K562 (cell line): Measurements from ENCODE around the gene FMNL3. TPM values are rescaled to one million over a fixed set of nuclear protein-coding genes. Genes with fewer than 3 reads are reported as not detected.

Source experiments
- DPF2 ChIP-seq: fragments of 450-650 bp; IDR thresholded peaks from 2 replicates; pipeline ENCODE4 v1.6.1; 2016
- EP300 ChIP-seq: IDR thresholded peaks from 2 replicates; pipeline ENCODE4 v1.6.1; 2012; ENCODE audit warnings: low read length, improper control_type of control experiment
- FOSL1 ChIP-seq: fragments of 200-800 bp; sonication (Bioruptor generic); conservative IDR thresholded peaks from 2 replicates; pipeline ENCODE4 v1.6.1; 2016; ENCODE audit warnings: missing genetic modification characterization, missing compliant biosample characterization
- FOXK2 ChIP-seq, 2 experiments: fragments of 450-650 bp; IDR thresholded peaks in 1 of 2; conservative IDR thresholded peaks in 1 of 2; 2 replicates each; pipeline ENCODE4 v1.6.1; 2016; ENCODE audit warnings: low read depth in 2 of 2, mild to moderate bottlenecking in 1 of 2
- polyA plus RNA-seq, 8 experiments: library from polyadenylated mRNA; depleted of rRNA in 4 of 8; stranded (reverse) in 5 of 8; unstranded in 3 of 8; fragments of >200 nt; fragmentation: Nextera tagmentation in 2 of 8; fragmentation: Illumina TruSeq in 1 of 8; extraction: Ambion mirVana in 2 of 8; extraction: Trizol in 1 of 8; gene quantifications; 2 replicates each; pipeline versions ENCODE4 v1.2.1 to v1.2.3, GENCODE V29; 2011 to 2014; ENCODE audit warnings: inconsistent platforms in 1 of 8, missing spikeins in 1 of 8
- total RNA-seq, 7 experiments: library from RNA; depleted of rRNA in 6 of 7; stranded (reverse); fragments of >200 nt in 6 of 7; fragmentation: Illumina TruSeq in 2 of 7; extraction: Trizol in 2 of 7; gene quantifications; 2 replicates each; pipeline versions ENCODE4 v1.2.1 to v1.2.3, GENCODE V29; 2011 to 2021; ENCODE audit warnings: low replicate concordance in 1 of 7
- TF ChIP-seq, protein P1 (sequence below), 2 experiments: fragments of 450-650 bp in 1 of 2; IDR thresholded peaks; 2 replicates each; pipeline ENCODE4 v1.6.1; 2011 to 2017; ENCODE audit warnings: low read depth in 2 of 2, antibody characterized with exemption in 1 of 2, borderline replicate concordance in 1 of 2, low read length in 1 of 2, mild to moderate bottlenecking in 1 of 2, mixed read lengths in 1 of 2; ENCODE audit not compliant: control insufficient read depth in 1 of 2
- TF ChIP-seq, protein P2 (sequence below): sonication (generic); formaldehyde crosslinking; IDR thresholded peaks from 2 replicates; pipeline ENCODE4 v1.9.0; 2022; ENCODE audit warnings: mild to moderate bottlenecking, missing genetic modification reagents

The FMNL3 gene
- total and polyA plus RNA-seq, 9 of the 15 experiments (the other 6 are each of a cell fraction or from before 2014, with no cell fraction given) = 0.49 to 14.4 (median 6.8) TPM

DNA sequence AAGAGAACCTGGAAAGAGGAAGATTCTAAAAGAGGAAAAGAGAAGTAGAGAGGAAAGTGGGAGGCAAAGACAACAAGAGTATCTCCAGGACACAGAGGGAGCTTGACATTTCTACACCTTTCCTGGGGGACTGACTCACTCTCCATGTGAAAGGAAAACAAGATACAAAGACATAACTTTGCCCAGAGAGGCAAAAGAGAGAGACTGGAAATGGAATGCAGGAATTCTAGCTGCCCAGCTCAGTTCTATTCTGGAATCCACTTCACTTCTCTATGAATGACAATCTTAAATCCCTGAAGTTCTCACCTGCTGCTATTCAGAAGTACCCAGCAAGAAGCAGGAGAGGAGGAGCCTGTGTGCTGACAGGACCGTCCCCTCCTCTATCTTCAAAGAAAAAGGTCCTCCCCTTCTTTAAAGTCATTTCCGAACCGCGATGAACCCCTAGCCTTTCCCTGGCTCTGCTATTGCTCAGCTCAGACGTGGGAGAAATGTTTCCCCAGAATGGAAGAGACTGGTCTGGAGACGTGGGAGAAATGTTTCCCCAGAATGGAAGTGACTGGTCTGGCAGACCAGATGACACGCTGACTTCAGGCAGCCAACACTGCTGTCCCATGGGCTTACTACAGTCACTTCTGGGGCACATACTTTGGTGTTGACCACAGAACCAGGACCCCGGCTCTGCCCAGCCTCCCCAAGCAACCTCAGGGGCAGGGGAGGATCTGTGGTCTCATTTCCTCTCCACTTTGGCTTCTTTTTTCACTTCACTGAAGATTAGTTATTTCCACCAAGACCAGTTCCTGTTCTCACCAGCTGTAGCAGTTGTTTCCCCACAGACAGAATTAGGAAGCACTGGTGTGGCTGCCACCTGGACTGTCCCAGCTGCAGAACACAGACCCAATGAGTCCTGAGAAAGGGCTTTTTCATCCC, 8.3 kb downstream of the FMNL3 start (continued):
- TF ChIP-seq, protein P1, sequence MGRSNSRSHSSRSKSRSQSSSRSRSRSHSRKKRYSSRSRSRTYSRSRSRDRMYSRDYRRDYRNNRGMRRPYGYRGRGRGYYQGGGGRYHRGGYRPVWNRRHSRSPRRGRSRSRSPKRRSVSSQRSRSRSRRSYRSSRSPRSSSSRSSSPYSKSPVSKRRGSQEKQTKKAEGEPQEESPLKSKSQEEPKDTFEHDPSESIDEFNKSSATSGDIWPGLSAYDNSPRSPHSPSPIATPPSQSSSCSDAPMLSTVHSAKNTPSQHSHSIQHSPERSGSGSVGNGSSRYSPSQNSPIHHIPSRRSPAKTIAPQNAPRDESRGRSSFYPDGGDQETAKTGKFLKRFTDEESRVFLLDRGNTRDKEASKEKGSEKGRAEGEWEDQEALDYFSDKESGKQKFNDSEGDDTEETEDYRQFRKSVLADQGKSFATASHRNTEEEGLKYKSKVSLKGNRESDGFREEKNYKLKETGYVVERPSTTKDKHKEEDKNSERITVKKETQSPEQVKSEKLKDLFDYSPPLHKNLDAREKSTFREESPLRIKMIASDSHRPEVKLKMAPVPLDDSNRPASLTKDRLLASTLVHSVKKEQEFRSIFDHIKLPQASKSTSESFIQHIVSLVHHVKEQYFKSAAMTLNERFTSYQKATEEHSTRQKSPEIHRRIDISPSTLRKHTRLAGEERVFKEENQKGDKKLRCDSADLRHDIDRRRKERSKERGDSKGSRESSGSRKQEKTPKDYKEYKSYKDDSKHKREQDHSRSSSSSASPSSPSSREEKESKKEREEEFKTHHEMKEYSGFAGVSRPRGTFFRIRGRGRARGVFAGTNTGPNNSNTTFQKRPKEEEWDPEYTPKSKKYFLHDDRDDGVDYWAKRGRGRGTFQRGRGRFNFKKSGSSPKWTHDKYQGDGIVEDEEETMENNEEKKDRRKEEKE (IDR thresholded peaks at IDR 0.05; ENCODE audit: borderline replicate concordance in 1 of 2, control insufficient read depth in 1 of 2, low read depth in 2 of 2, low read length in 1 of 2) = no peak
- TF ChIP-seq FOSL1 (tag) (peak; percentile 62), EP300 (peak; percentile 5; the same call in 1 of the 2 replicates), FOXK2 (conservative IDR thresholded peaks at IDR 0.05 in 1 of 2, IDR thresholded peaks at IDR 0.05 in 1 of 2; ENCODE audit: low read depth in 2 of 2) (peak; percentile 55 to 64; a peak in 3 of 4 replicates), DPF2 (0 out of 2 replicates have a peak, but pooled peaks have one; percentile 31)
- TF ChIP-seq, protein P2, sequence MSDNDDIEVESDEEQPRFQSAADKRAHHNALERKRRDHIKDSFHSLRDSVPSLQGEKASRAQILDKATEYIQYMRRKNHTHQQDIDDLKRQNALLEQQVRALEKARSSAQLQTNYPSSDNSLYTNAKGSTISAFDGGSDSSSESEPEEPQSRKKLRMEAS (CRISPR knock-in tag) = 0 out of 2 replicates have a peak, but pooled peaks have one; percentile 21
